ENCODE results near the gene ARHGEF2. TPM values are rescaled to one million over a fixed set of nuclear protein-coding genes. Genes with fewer than 3 reads are reported as not detected.

ARHGEF2 gene
- total RNA-seq, 6 experiments from 2014 or later, result 82.0 to 94.6 (median 83.9) TPM

DNA sequence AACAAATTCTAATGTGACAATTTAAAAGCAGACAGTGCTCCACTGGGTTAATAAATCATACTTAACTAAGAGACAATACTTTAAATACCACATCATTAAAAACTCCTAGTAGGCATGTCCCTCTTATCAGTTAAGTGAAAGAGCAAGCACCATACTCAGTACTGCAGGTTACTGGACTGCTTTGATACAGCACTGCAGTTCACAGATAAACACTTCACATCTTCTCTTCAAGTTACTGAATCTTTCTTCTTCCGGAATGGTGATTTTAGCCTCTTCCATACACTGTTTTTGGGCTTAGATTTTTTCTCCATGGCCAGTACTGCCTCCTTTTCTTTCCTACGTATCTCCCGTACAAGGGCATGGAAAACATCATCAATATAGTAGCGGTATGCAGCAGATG, 78.2 kb downstream of the ARHGEF2 start:
- H3K9me3 Mint-ChIP-seq, result no peaks in the 10 kb centered on the region
- no peak for TF ChIP-seq CTCF (IDR thresholded peaks at IDR 0.05)
- H3K4me1 Mint-ChIP-seq (ENCODE audit: low read depth), result peaks cover 15% of the 10 kb centered on the region; the same call in 1 of the 2 replicates
- DNase-seq, result no peak
- H3K27me3 Mint-ChIP-seq (ENCODE audit: insufficient read depth), result peaks cover 2% of the 10 kb centered on the region; the same call in 1 of the 2 replicates
- no peak overlapping the region for H3K27ac Mint-ChIP-seq
- H3K4me3 Mint-ChIP-seq, result no peak overlapping the region
- H3K36me3 Mint-ChIP-seq (ENCODE audit: low read depth), result peaks cover 44% of the 10 kb centered on the region

DNA sequence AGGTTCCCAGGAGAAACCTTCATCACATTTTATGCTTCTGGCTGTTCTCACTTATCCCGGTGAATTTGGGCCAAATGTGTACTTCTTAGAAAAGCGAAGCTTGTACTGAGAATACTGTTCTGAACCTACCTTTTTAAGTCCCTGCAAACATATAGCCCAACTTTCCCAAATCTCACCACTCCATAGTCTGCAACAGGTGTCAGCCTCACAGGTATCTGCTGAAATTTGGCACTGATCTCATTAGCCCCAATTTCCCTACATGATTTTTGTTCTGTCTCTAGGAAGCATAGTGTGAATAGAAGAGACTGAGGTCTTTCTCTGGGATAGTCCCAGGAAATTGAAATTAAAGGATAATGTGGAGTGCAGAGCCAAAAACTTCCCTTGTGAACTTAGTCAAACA, 78.7 kb downstream of the ARHGEF2 start:
- peaks cover 15% of the 10 kb centered on the region; the same call in 1 of the 2 replicates for H3K4me1 Mint-ChIP-seq (ENCODE audit: low read depth)
- no peaks in the 10 kb centered on the region for H3K9me3 Mint-ChIP-seq
- peaks cover 2% of the 10 kb centered on the region; the same call in 1 of the 2 replicates for H3K27me3 Mint-ChIP-seq (ENCODE audit: insufficient read depth)
- H3K27ac Mint-ChIP-seq, result no peak overlapping the region
- peaks cover 42% of the 10 kb centered on the region for H3K36me3 Mint-ChIP-seq (ENCODE audit: low read depth)
- DNase-seq, result no peak
- TF ChIP-seq CTCF (IDR thresholded peaks at IDR 0.05), result no peak
- H3K4me3 Mint-ChIP-seq, result no peak overlapping the region

- TF ChIP-seq CTCF (IDR thresholded peaks at IDR 0.05), result no peak
- Mint-ChIP-seq H3K27me3 (ENCODE audit: insufficient read depth) (peaks cover 2% of the 10 kb centered on the region; the same call in 1 of the 2 replicates), H3K4me1 (ENCODE audit: low read depth) (peaks cover 17% of the 10 kb centered on the region), H3K27ac (peak overlapping the region; percentile 8; the same call in 1 of the 2 replicates), H3K4me3 (no peak overlapping the region), H3K36me3 (ENCODE audit: low read depth) (peaks cover 34% of the 10 kb centered on the region), H3K9me3 (no peaks in the 10 kb centered on the region)
- DNase-seq, result no peak
Observed at GRCh38 chr1:155898888-155899287, 79.5 kb downstream of the ARHGEF2 start.

GRCh38 chr1:155897746-155898145, 80.6 kb downstream of the ARHGEF2 start:
- Mint-ChIP-seq H3K4me3 (no peak overlapping the region), H3K27me3 (ENCODE audit: insufficient read depth) (peaks cover 2% of the 10 kb centered on the region; the same call in 1 of the 2 replicates), H3K36me3 (ENCODE audit: low read depth) (peaks cover 34% of the 10 kb centered on the region), H3K9me3 (no peaks in the 10 kb centered on the region), H3K4me1 (ENCODE audit: low read depth) (peaks cover 28% of the 10 kb centered on the region), H3K27ac (peak overlapping the region; percentile 28; the same call in 1 of the 2 replicates)
- no peak for TF ChIP-seq CTCF (IDR thresholded peaks at IDR 0.05)
- DNase-seq, result no peak

Small RNA genes lying within 50 kb of the gene (microRNA-seq; reads per million reads assigned to microRNA genes)
- gene MIR6738, result not detected

Other genes with a start within 250 kb of the ARHGEF2 start
- gene GON4L, start 121.3 kb downstream of the ARHGEF2 start, total RNA-seq (2021; fragmentation: NEBNext Ultra II Directional; extraction: Animal tissue kit (Norgen Biotek cat#: 25700)), result 10 to 100 TPM; 24.2 to 31.3 (median 28.6) TPM
- gene SYT11, start 119.0 kb downstream of the ARHGEF2 start, total RNA-seq (2021; fragmentation: NEBNext Ultra II Directional; extraction: Animal tissue kit (Norgen Biotek cat#: 25700)), result 10 to 100 TPM; 38.9 to 56.0 (median 48.8) TPM
- 10 to 100 TPM; 26.1 to 35.4 (median 32.1) TPM for gene RIT1, start 67.2 kb downstream of the ARHGEF2 start, total RNA-seq (2021; fragmentation: NEBNext Ultra II Directional; extraction: Animal tissue kit (Norgen Biotek cat#: 25700))
- 10 to 100 TPM; 22.6 to 26.1 (median 23.5) TPM for gene KHDC4, start 44.1 kb downstream of the ARHGEF2 start, total RNA-seq (2021; fragmentation: NEBNext Ultra II Directional; extraction: Animal tissue kit (Norgen Biotek cat#: 25700))
- gene RXFP4, start 36.9 kb downstream of the ARHGEF2 start, total RNA-seq (2021; fragmentation: NEBNext Ultra II Directional; extraction: Animal tissue kit (Norgen Biotek cat#: 25700)), result not detected
- 100 to 1,000 TPM; 341 to 419 (median 374) TPM for gene SSR2, start 42.4 kb upstream of the ARHGEF2 start, total RNA-seq (2021; fragmentation: NEBNext Ultra II Directional; extraction: Animal tissue kit (Norgen Biotek cat#: 25700))
- 10 to 100 TPM; 31.6 to 36.0 (median 32.9) TPM for gene UBQLN4, start 75.3 kb upstream of the ARHGEF2 start, total RNA-seq (2021; fragmentation: NEBNext Ultra II Directional; extraction: Animal tissue kit (Norgen Biotek cat#: 25700))
- 10 to 100 TPM; 48.5 to 73.6 (median 62.5) TPM for gene LAMTOR2, start 76.2 kb upstream of the ARHGEF2 start, total RNA-seq (2021; fragmentation: NEBNext Ultra II Directional; extraction: Animal tissue kit (Norgen Biotek cat#: 25700))
- gene RAB25, start 82.6 kb upstream of the ARHGEF2 start, total RNA-seq (2021; fragmentation: NEBNext Ultra II Directional; extraction: Animal tissue kit (Norgen Biotek cat#: 25700)), result not detected
- 1 to 10 TPM; 1.4 to 3.1 (median 2.2) TPM for gene MEX3A, start 103.9 kb upstream of the ARHGEF2 start, total RNA-seq (2021; fragmentation: NEBNext Ultra II Directional; extraction: Animal tissue kit (Norgen Biotek cat#: 25700))
- 1,000 to 10,000 TPM; 1,238 to 1,664 (median 1,535) TPM for gene LMNA, start 136.2 kb upstream of the ARHGEF2 start, total RNA-seq (2021; fragmentation: NEBNext Ultra II Directional; extraction: Animal tissue kit (Norgen Biotek cat#: 25700))
- 1 to 10 TPM in 2 of 6 experiments, under 1 TPM in 4; 0.71 to 1.1 (median 0.83) TPM for gene SEMA4A, start 175.0 kb upstream of the ARHGEF2 start, total RNA-seq (2021; fragmentation: NEBNext Ultra II Directional; extraction: Animal tissue kit (Norgen Biotek cat#: 25700))
- gene SLC25A44, start 215.6 kb upstream of the ARHGEF2 start, total RNA-seq (2021; fragmentation: NEBNext Ultra II Directional; extraction: Animal tissue kit (Norgen Biotek cat#: 25700)), result 10 to 100 TPM; 19.6 to 25.2 (median 23.4) TPM
- 10 to 100 TPM; 32.7 to 41.0 (median 39.5) TPM for gene PMF1, start 234.5 kb upstream of the ARHGEF2 start, total RNA-seq (2021; fragmentation: NEBNext Ultra II Directional; extraction: Animal tissue kit (Norgen Biotek cat#: 25700))